ENCODE measurements around the gene TUBGCP5.

DNA sequence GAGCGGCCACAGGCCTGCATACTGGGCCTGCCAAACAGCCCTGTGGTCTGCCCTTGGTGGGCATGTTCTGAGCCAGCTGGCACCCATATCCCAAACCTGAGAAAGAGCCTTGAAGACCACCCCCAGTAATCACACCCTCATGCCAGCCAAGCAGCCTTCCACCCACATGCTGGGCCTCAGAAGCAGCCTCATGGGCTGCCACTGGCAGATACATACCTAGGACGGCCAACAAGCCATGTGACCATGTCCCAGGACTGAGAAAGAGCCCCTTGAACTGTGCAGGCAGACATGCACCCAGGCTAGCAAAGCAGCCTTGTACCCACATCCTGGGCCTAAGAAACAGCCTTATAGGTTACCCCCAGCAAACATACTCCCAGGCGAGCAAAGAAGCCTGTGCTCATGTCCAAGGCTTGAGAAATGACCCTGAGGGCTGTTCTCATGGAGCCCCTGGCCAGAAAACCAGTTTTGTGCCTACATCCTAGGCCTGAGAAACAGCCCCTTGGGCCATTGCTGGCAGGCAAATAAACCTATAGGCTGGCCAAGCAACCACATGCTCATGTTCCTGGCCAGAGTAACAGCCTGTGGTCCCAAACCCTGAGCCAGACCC, 24.9 kb downstream of the TUBGCP5 start:
- TF ChIP-seq CTCF (IDR thresholded peaks at IDR 0.05): no peak
- no peak for TF ChIP-seq EZH2 (IDR thresholded peaks at IDR 0.05)
- no peak for TF ChIP-seq EZH2phosphoT487 (IDR thresholded peaks at IDR 0.05)
